Esophagus squamous epithelium (tissue), 5 donors: ENCODE data around the gene TRIP13. TPM values are rescaled to one million over a fixed set of nuclear protein-coding genes. Genes with fewer than 3 reads are reported as not detected.
"Not testable (repeated sequence)": the region's sequence is repeated elsewhere in the genome, so short reads cannot be mapped to it uniquely, and the experiment has no call there.

Experiments used
- DNase-seq: peaks from one replicate; lab custom pipeline; 2025; lab: John Stamatoyannopoulos, UW
- H3K27ac ChIP-seq, 4 donors: fragments of 200-600 bp; sonication (generic); one replicate each; pipeline ENCODE4 v1.5.1; 2016 to 2019; ENCODE audit warnings: mild to moderate bottlenecking in 1 of 4
- H3K27me3 ChIP-seq, 4 donors: fragments of 200-600 bp; sonication (generic); 1 replicate in 3 of 4; 2 replicates in 1 of 4; pipeline versions ENCODE4 v1.5.1 to v1.6.0; 2017 to 2021; ENCODE audit warnings: antibody characterized with exemption in 1 of 4
- H3K36me3 ChIP-seq, 3 donors: fragments of 200-600 bp; sonication (generic); one replicate each; pipeline ENCODE4 v1.5.1; 2016 to 2019
- H3K4me1 ChIP-seq, 3 donors: fragments of 200-600 bp; sonication (generic); one replicate each; pipeline ENCODE4 v1.5.1; 2017 to 2019
- H3K4me3 ChIP-seq, 4 donors: fragments of 200-600 bp; sonication (generic); 1 replicate in 3 of 4; 2 replicates in 1 of 4; pipeline ENCODE4 v1.5.1; 2016 to 2019; ENCODE audit warnings: mild to moderate bottlenecking in 2 of 4, moderate library complexity in 1 of 4
- H3K9me3 ChIP-seq, 3 donors: fragments of 200-600 bp; sonication (generic); one replicate each; pipeline ENCODE4 v1.5.1; 2016 to 2019
- CTCF ChIP-seq, 6 experiments: fragments of 450-650 bp in 4 of 6; fragments of 200-600 bp in 2 of 6; sonication (generic) in 2 of 6; IDR thresholded peaks; one replicate each; pipeline ENCODE4 v1.5.1; 2016 to 2019; ENCODE audit warnings: antibody characterized with exemption in 6 of 6, mild to moderate bottlenecking in 4 of 6, moderate library complexity in 4 of 6
- POLR2A ChIP-seq, 4 donors: fragments of 450-650 bp; IDR thresholded peaks; one replicate each; pipeline ENCODE4 v1.6.1; 2017; ENCODE audit warnings: antibody characterized with exemption in 4 of 4, mild to moderate bottlenecking in 4 of 4, moderate library complexity in 3 of 4
- WGBS, 2 donors: methylation state at CpG; one replicate each; pipeline ENCODE4 v1.1.5; 2018; 5-methylcytosine and 5-hydroxymethylcytosine counted together
- intact Hi-C: fragments of 100-400 bp; cut with DNase I; formaldehyde crosslinking; loops from one replicate; pipeline ENCODE4 v1.15.0; 2022
- total RNA-seq, 4 donors: library from RNA; depleted of rRNA; stranded (reverse); fragments of >200 nt; gene quantifications; one replicate each; pipeline ENCODE4 v1.1.0, GENCODE V29; 2016
- donor health status: DM: yes; HTN: yes; CAD: no.

TRIP13 gene
- total RNA-seq, 4 donors from 2014 or later = 3.2 to 17.7 (median 9.5) TPM

- Histone ChIP-seq H3K27me3 (no peaks in the 10 kb centered on the region), H3K9me3 (no peaks in the 10 kb centered on the region), H3K4me3 (no peak overlapping the region), H3K27ac (no peak overlapping the region), H3K4me1 (peaks cover 0 to 9% (median 7%) of the 10 kb centered on the region in 3 donors), H3K36me3 (peaks cover 0 to 33% (median 0%) of the 10 kb centered on the region in 3 donors)
- 86 to 91% methylated on average over 4 to 10 of the region's 12 CpGs for WGBS, 2 donors
- intact Hi-C loops = no loop called here
- TF ChIP-seq CTCF (IDR thresholded peaks at IDR 0.05) = no peak
- TF ChIP-seq POLR2A (IDR thresholded peaks at IDR 0.05) = no peak
- DNase-seq = no peak
These were observed 23.3 kb downstream of the TRIP13 start for GRCh38 chr5:915946-916345.

GRCh38 chr5:916441-917293 is 24.0 kb downstream of the TRIP13 start:
- no peak overlapping the region for H3K27ac ChIP-seq
- H3K9me3 ChIP-seq = no peaks in the 10 kb centered on the region
- WGBS, 2 donors = 85 to 96% methylated on average over 5 to 10 of the region's 14 CpGs
- intact Hi-C loops = no loop called here
- no peak for TF ChIP-seq POLR2A (IDR thresholded peaks at IDR 0.05)
- TF ChIP-seq CTCF (IDR thresholded peaks at IDR 0.05) = no peak
- no peaks in the 10 kb centered on the region for H3K27me3 ChIP-seq
- no peak overlapping the region for H3K4me3 ChIP-seq
- H3K4me1 ChIP-seq = peaks cover 0 to 9% (median 7%) of the 10 kb centered on the region in 3 donors
- DNase-seq = no peak
- H3K36me3 ChIP-seq = peaks cover 0 to 33% (median 0%) of the 10 kb centered on the region in 3 donors

- H3K36me3 ChIP-seq = peaks cover 0 to 33% (median 0%) of the 10 kb centered on the region in 3 donors
- 97% methylated on average over 3 to 5 of the region's 5 CpGs for WGBS, 2 donors
- H3K27ac ChIP-seq, H3K4me1 ChIP-seq, H3K27me3 ChIP-seq, H3K9me3 ChIP-seq, H3K4me3 ChIP-seq, DNase-seq, intact Hi-C loops: not testable (repeated sequence)
These were observed 26.0 kb downstream of the TRIP13 start for GRCh38 chr5:918717-919116.

- Histone ChIP-seq H3K4me1 (peaks cover 0 to 5% (median 0%) of the 10 kb centered on the region in 3 donors), H3K27ac (no peak overlapping the region), H3K27me3 (peaks cover 0 to 10% (median 0%) of the 10 kb centered on the region in 4 donors), H3K9me3 (no peaks in the 10 kb centered on the region), H3K4me3 (no peak overlapping the region), H3K36me3 (peaks cover 0 to 29% (median 0%) of the 10 kb centered on the region in 3 donors)
- DNase-seq = no peak
- intact Hi-C loops = no loop called here
- no peak for TF ChIP-seq POLR2A (IDR thresholded peaks at IDR 0.05)
- TF ChIP-seq CTCF (IDR thresholded peaks at IDR 0.05) = no peak
- WGBS, 2 donors = 89 to 93% methylated on average over 9 of the region's 9 CpGs
These were observed 26.8 kb downstream of the TRIP13 start for GRCh38 chr5:919356-920000.

GRCh38 chr5:920321-920720 is 27.6 kb downstream of the TRIP13 start:
- peaks cover 0 to 18% (median 0%) of the 10 kb centered on the region in 4 donors for H3K27me3 ChIP-seq
- intact Hi-C loops = loop anchor here (10.0 kb wide), 1 partner anchor 244 kb away; no protein-coding TSS in a partner anchor
- 89% methylated on average over 7 of the region's 7 CpGs for WGBS, 2 donors
- H3K4me1 ChIP-seq = peaks cover 0 to 5% (median 0%) of the 10 kb centered on the region in 3 donors
- peaks cover 0 to 21% (median 0%) of the 10 kb centered on the region in 3 donors for H3K36me3 ChIP-seq
- no peak overlapping the region for H3K4me3 ChIP-seq
- no peak overlapping the region for H3K27ac ChIP-seq
- TF ChIP-seq CTCF (IDR thresholded peaks at IDR 0.05) (no peak), POLR2A (IDR thresholded peaks at IDR 0.05) (no peak)
- no peaks in the 10 kb centered on the region for H3K9me3 ChIP-seq
- no peak for DNase-seq
